HG03039 (cell line): ENCODE data around the gene PTCHD4.
"Not testable (repeated sequence)": the region's sequence is repeated elsewhere in the genome, so short reads cannot be mapped to it uniquely, and the experiment has no call there.

Source experiments
- ATAC-seq: cut with Tn5 transposase; IDR thresholded peaks from one replicate; pipeline ENCODE4 v1.9.1; 2021; ENCODE audit warnings: mild to moderate bottlenecking, moderate library complexity; ENCODE audit not compliant: unreplicated experiment

The PTCHD4 gene

GRCh38 chr6:48111143-48111506, at the start of gene PTCHD4:
PTCHD4 (minus strand) TSS chr6:48111197; CDS start chr6:48068957, 42,240 bp downstream.
- ATAC-seq: no peak

GRCh38 chr6:48151142-48151541, 40.1 kb upstream of the PTCHD4 start:
- ATAC-seq: no peak

GRCh38 chr6:48150701-48151100, 39.7 kb upstream of the PTCHD4 start:
- ATAC-seq: no peak

GRCh38 chr6:48147051-48147450, 36.1 kb upstream of the PTCHD4 start:
- no peak for ATAC-seq

GRCh38 chr6:48144021-48144420, 33.0 kb upstream of the PTCHD4 start:
- no peak for ATAC-seq

GRCh38 chr6:48141975-48142374, 31.0 kb upstream of the PTCHD4 start:
- no peak for ATAC-seq

- no peak for ATAC-seq
These were observed 29.0 kb upstream of the PTCHD4 start for GRCh38 chr6:48139818-48140614.

- ATAC-seq: no peak
These were observed 25.9 kb upstream of the PTCHD4 start for GRCh38 chr6:48136856-48137255.

GRCh38 chr6:48135323-48136084, 24.5 kb upstream of the PTCHD4 start:
- no peak for ATAC-seq

GRCh38 chr6:48134246-48134645, 23.2 kb upstream of the PTCHD4 start:
- no peak for ATAC-seq

- ATAC-seq: no peak
These were observed 12.6 kb upstream of the PTCHD4 start for GRCh38 chr6:48123601-48124000.

GRCh38 chr6:48121983-48122749, 11.2 kb upstream of the PTCHD4 start:
- ATAC-seq: not testable (repeated sequence)

- ATAC-seq: no peak
These were observed 6.0 kb upstream of the PTCHD4 start for GRCh38 chr6:48116699-48117645.

GRCh38 chr6:48113130-48113529, 2.1 kb upstream of the PTCHD4 start:
- no peak for ATAC-seq

- no peak for ATAC-seq
These were observed 578 bp upstream of the PTCHD4 start for GRCh38 chr6:48111575-48111974.

GRCh38 chr6:48110436-48111142, 408 bp downstream of the PTCHD4 start:
- no peak for ATAC-seq

- ATAC-seq: no peak
These were observed 1.1 kb downstream of the PTCHD4 start for GRCh38 chr6:48109944-48110343.

- not testable (repeated sequence) for ATAC-seq
These were observed 8.4 kb downstream of the PTCHD4 start for GRCh38 chr6:48102476-48103195.

- peak; percentile 88 for ATAC-seq
These were observed 9.7 kb downstream of the PTCHD4 start for GRCh38 chr6:48101290-48101689.
